NB4 (cell line): ENCODE data around the gene TMEM101.

ENCODE experiments used
- CTCF ChIP-seq: IDR thresholded peaks from one replicate; pipeline ENCODE4 v1.5.1; 2012; ENCODE audit warnings: low read depth, low read length
- MAX ChIP-seq: IDR thresholded peaks from 2 replicates; pipeline ENCODE4 v1.6.1; 2011; ENCODE audit warnings: low read depth, low read length
- MYC ChIP-seq: IDR thresholded peaks from 2 replicates; pipeline ENCODE4 v1.6.1; 2011; ENCODE audit warnings: low read depth, low read length

- no peak for TF ChIP-seq CTCF
- TF ChIP-seq MAX, result no peak
- TF ChIP-seq MYC, result no peak
Observed at GRCh38 chr17:44012874-44013273, 1.9 kb downstream of the TMEM101 start.
